ENCODE results near the gene CCM2.
A peak's percentile ranks its signal among the peaks of the same experiment; 100 is the strongest.

The CCM2 gene

GRCh38 chr7:44994877-44995554 is 5.0 kb upstream of the CCM2 start:
- peak; percentile 34 for DNase-seq (ENCODE audit: low spot score)
- no peak for TF ChIP-seq CTCF (IDR thresholded peaks at IDR 0.05; ENCODE audit: extremely low read depth, insufficient read depth, missing control alignments)
- in situ Hi-C loops (cut with MboI; ENCODE audit: low pct_unique_long_range_greater_than_20kb, low sequenced_read_pairs, unreplicated experiment) = no loop called here

- no peak for DNase-seq (ENCODE audit: low spot score)
- TF ChIP-seq CTCF (IDR thresholded peaks at IDR 0.05; ENCODE audit: extremely low read depth, insufficient read depth, missing control alignments) = no peak
- in situ Hi-C loops (cut with MboI; ENCODE audit: low pct_unique_long_range_greater_than_20kb, low sequenced_read_pairs, unreplicated experiment) = no loop called here
These were observed 4.2 kb upstream of the CCM2 start for GRCh38 chr7:44995555-44996493.

- no peak for TF ChIP-seq CTCF (IDR thresholded peaks at IDR 0.05; ENCODE audit: extremely low read depth, insufficient read depth, missing control alignments)
- no peak for DNase-seq (ENCODE audit: low spot score)
These were observed 1.7 kb upstream of the CCM2 start for GRCh38 chr7:44998153-44998871.

GRCh38 chr7:44999245-45000092 is 532 bp upstream of the CCM2 start:
- no peak for TF ChIP-seq CTCF (IDR thresholded peaks at IDR 0.05; ENCODE audit: extremely low read depth, insufficient read depth, missing control alignments)
- peak; percentile 96 for DNase-seq (ENCODE audit: low spot score)
- in situ Hi-C loops (cut with MboI; ENCODE audit: low pct_unique_long_range_greater_than_20kb, low sequenced_read_pairs, unreplicated experiment) = no loop called here

More at GRCh38 chr7:44998153-44998871, 1.7 kb upstream of the CCM2 start:
- in situ Hi-C loops (cut with MboI; ENCODE audit: low pct_unique_long_range_greater_than_20kb, low sequenced_read_pairs, unreplicated experiment) = no loop called here

GRCh38 chr7:45001138-45001694 is 1.2 kb downstream of the CCM2 start:
- in situ Hi-C loops (cut with MboI; ENCODE audit: low pct_unique_long_range_greater_than_20kb, low sequenced_read_pairs, unreplicated experiment) = no loop called here
- TF ChIP-seq CTCF (IDR thresholded peaks at IDR 0.05; ENCODE audit: extremely low read depth, insufficient read depth, missing control alignments) = no peak
- DNase-seq (ENCODE audit: low spot score) = peak; percentile 53

Data from GM13977 (cell line).